ENCODE data around the gene SLC25A29. TPM values are rescaled to one million over a fixed set of nuclear protein-coding genes. Genes with fewer than 3 reads are reported as not detected.

SLC25A29 gene
- total and polyA plus RNA-seq, 2 of the 13 experiments (the other 11 are each of a cell fraction or from before 2014, with no cell fraction given), result 12.2 to 17.2 TPM

- TF ChIP-seq, protein P1, sequence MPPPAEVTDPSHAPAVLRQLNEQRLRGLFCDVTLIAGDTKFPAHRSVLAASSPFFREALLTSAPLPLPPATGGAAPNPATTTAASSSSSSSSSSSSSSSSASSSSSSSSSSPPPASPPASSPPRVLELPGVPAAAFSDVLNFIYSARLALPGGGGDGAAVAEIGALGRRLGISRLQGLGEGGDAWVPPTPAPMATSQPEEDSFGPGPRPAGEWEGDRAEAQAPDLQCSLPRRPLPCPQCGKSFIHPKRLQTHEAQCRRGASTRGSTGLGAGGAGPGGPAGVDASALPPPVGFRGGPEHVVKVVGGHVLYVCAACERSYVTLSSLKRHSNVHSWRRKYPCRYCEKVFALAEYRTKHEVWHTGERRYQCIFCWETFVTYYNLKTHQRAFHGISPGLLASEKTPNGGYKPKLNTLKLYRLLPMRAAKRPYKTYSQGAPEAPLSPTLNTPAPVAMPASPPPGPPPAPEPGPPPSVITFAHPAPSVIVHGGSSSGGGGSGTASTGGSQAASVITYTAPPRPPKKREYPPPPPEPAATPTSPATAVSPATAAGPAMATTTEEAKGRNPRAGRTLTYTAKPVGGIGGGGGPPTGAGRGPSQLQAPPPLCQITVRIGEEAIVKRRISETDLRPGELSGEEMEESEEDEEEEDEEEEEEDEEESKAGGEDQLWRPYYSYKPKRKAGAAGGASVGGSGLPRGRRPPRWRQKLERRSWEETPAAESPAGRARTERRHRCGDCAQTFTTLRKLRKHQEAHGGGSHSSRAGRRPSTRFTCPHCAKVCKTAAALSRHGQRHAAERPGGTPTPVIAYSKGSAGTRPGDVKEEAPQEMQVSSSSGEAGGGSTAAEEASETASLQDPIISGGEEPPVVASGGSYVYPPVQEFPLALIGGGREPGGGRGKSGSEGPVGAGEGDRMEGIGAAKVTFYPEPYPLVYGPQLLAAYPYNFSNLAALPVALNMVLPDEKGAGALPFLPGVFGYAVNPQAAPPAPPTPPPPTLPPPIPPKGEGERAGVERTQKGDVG (CRISPR knock-in tag; IDR thresholded peaks at IDR 0.05; ENCODE audit: borderline replicate concordance), result 0 out of 2 replicates have a peak, but pooled peaks have one; percentile 36
- TF ChIP-seq BRF2 (CRISPR knock-in tag; IDR thresholded peaks at IDR 0.05) (no peak), ZNF788 (CRISPR knock-in tag; IDR thresholded peaks at IDR 0.05; ENCODE audit: borderline replicate concordance) (peak; percentile 63; the same call in 1 of the 2 replicates), MEF2D (CRISPR knock-in tag; IDR thresholded peaks at IDR 0.05) (no peak), ZNF883 (CRISPR knock-in tag; IDR thresholded peaks at IDR 0.05; ENCODE audit: not compliant biosample characterization) (no peak), RXRB (CRISPR knock-in tag; IDR thresholded peaks at IDR 0.05; ENCODE audit: borderline replicate concordance) (no peak; the same call in 1 of the 2 replicates), FOXM1 (CRISPR knock-in tag; IDR thresholded peaks at IDR 0.05) (no peak), ZNF557 (CRISPR knock-in tag; IDR thresholded peaks at IDR 0.05) (no peak), HIVEP1 (CRISPR knock-in tag; IDR thresholded peaks at IDR 0.05) (no peak), CHCHD3 (CRISPR knock-in tag; IDR thresholded peaks at IDR 0.05) (no peak), ZNF34 (CRISPR knock-in tag; IDR thresholded peaks at IDR 0.05; ENCODE audit: borderline replicate concordance) (no peak), ZNF720 (CRISPR knock-in tag; IDR thresholded peaks at IDR 0.05) (no peak), ZNF180 (CRISPR knock-in tag; IDR thresholded peaks at IDR 0.05; ENCODE audit: borderline replicate concordance, low read depth) (no peak), TBL1XR1 (IDR thresholded peaks at IDR 0.05; ENCODE audit: borderline replicate concordance, low read length, partially characterized antibody) (no peak), ZNF576 (CRISPR knock-in tag; IDR thresholded peaks at IDR 0.05) (no peak), MAF1 (CRISPR knock-in tag; IDR thresholded peaks at IDR 0.05; ENCODE audit: borderline replicate concordance) (no peak), ZNF563 (CRISPR knock-in tag; IDR thresholded peaks at IDR 0.05) (peak; percentile 65), ZNF775 (CRISPR knock-in tag; IDR thresholded peaks at IDR 0.05; ENCODE audit: borderline replicate concordance) (no peak), NCOR1 (IDR thresholded peaks at IDR 0.05; ENCODE audit: borderline replicate concordance, low read length) (no peak), DNMT1 (CRISPR knock-in tag; IDR thresholded peaks at IDR 0.05) (0 out of 2 replicates have a peak, but pooled peaks have one; percentile 1), ZNF251 (CRISPR knock-in tag; IDR thresholded peaks at IDR 0.05) (no peak), GFI1 (CRISPR knock-in tag; IDR thresholded peaks at IDR 0.05; ENCODE audit: borderline replicate concordance) (no peak), TGIF2 (CRISPR knock-in tag; IDR thresholded peaks at IDR 0.05) (no peak)
- TF ChIP-seq, protein P2, sequence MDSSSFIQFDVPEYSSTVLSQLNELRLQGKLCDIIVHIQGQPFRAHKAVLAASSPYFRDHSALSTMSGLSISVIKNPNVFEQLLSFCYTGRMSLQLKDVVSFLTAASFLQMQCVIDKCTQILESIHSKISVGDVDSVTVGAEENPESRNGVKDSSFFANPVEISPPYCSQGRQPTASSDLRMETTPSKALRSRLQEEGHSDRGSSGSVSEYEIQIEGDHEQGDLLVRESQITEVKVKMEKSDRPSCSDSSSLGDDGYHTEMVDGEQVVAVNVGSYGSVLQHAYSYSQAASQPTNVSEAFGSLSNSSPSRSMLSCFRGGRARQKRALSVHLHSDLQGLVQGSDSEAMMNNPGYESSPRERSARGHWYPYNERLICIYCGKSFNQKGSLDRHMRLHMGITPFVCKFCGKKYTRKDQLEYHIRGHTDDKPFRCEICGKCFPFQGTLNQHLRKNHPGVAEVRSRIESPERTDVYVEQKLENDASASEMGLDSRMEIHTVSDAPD (CRISPR knock-in tag; IDR thresholded peaks at IDR 0.05), result no peak
Observed at GRCh38 chr14:100306101-100306997, at the start of gene SLC25A29 (continued).
